GM20000 (cell line): ENCODE measurements around the gene PPIP5K2.
"Not testable (repeated sequence)": the region's sequence is repeated elsewhere in the genome, so short reads cannot be mapped to it uniquely, and the experiment has no call there.

Source experiments
- DNase-seq: peaks from one replicate; pipeline ENCODE4 v3.0.0; 2012; ENCODE audit warnings: low spot score
- TF ChIP-seq, protein P1 (sequence below): IDR thresholded peaks from 2 replicates; pipeline ENCODE4 v1.5.1; 2012; ENCODE audit warnings: mild to moderate bottlenecking, control low read depth; ENCODE audit errors: extremely low read depth, missing control alignments

Gene PPIP5K2

DNA sequence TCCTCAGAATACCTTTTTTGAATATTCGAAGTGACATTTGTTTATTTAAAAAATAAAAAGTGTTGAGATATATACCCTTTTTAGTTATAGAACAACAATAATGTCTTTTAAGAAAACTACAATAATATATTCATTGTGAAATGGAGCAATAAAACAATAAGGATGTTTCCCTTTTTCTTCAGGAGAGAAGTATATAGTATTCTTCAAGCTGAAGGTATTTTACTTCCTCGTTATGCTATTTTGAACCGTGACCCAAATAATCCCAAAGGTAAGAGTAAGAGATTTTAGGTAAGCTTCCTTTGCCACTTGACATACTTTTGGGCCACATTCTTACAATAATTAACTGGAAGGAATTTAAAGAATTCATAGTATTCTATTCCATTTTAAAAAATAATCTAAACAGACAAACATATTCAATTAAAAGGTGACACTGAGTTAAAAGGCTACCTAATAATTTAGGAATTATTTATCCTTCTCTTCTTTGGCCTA, 18.1 kb downstream of the PPIP5K2 start:
- TF ChIP-seq, protein P1, sequence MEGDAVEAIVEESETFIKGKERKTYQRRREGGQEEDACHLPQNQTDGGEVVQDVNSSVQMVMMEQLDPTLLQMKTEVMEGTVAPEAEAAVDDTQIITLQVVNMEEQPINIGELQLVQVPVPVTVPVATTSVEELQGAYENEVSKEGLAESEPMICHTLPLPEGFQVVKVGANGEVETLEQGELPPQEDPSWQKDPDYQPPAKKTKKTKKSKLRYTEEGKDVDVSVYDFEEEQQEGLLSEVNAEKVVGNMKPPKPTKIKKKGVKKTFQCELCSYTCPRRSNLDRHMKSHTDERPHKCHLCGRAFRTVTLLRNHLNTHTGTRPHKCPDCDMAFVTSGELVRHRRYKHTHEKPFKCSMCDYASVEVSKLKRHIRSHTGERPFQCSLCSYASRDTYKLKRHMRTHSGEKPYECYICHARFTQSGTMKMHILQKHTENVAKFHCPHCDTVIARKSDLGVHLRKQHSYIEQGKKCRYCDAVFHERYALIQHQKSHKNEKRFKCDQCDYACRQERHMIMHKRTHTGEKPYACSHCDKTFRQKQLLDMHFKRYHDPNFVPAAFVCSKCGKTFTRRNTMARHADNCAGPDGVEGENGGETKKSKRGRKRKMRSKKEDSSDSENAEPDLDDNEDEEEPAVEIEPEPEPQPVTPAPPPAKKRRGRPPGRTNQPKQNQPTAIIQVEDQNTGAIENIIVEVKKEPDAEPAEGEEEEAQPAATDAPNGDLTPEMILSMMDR, result no peak
- no peak for DNase-seq

DNA sequence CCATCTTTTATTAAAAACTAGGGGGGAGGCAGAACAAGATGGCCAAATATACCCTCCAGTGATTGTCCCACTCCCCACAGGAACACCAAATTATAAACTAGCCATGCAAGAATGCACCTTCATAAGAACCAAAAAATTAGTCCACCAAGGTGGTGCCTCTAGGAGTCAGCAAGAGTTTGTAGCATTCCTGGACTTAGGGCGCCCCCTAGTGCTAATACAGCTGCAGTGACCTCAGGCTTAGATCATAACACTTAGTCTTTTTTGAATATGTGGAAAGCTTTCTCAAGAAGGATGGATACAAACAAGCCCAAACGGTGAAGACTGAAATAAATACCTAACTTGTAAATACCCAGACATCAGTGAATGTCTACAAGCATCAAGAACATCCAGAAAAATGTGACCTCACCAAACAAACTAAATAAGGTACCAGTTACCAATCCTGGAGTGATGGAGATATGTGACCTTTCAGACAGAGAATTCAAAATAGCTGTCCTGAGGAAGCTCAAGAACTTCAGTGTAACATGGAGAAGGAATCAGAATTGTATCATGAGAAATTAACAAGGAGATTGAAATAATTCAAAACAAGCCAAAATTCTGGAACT, 19.3 kb downstream of the PPIP5K2 start:
- TF ChIP-seq, protein P1, result peak; percentile 74
- peak; percentile 86 for DNase-seq

DNA sequence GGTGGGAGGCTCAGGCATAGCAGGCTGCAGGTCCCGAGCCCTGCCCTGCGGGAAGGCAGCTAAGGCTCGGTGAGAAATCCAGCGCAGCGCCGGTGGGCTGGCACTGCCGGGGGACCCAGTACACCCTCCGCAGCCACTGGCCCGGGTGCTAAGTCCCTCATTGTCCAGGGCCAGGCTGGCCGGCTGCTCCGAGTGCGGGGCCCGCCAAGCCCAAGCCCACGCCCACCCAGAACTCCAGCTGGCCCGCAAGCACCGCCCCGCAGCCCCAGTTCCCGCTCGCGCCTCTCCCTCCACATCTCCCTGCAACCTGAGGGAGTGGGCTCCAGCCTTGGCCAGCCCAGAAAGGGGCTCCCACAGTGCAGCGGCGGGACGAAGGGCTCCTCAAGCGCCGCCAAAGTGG, 22.0 kb downstream of the PPIP5K2 start:
- DNase-seq, result not testable (repeated sequence)

DNA sequence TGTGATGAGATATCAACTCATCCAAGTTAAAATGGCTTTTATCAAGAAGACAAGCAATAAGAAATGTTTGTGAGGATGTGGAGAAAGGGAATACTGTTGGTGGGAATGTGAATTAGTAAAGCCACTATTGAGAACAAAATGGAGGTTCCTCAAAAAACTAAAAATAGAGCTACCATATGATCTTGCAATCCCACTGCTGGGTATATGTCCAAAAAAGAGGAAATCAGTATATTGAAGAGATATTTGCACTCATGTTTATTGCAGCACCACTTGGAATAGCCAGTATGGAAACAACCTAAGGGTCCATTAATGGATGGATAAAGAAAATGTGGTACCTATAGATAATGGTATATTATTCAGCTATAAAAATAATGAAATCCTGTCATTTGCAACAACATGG, 25.1 kb downstream of the PPIP5K2 start:
- DNase-seq, result no peak
- TF ChIP-seq, protein P1, result no peak

DNA sequence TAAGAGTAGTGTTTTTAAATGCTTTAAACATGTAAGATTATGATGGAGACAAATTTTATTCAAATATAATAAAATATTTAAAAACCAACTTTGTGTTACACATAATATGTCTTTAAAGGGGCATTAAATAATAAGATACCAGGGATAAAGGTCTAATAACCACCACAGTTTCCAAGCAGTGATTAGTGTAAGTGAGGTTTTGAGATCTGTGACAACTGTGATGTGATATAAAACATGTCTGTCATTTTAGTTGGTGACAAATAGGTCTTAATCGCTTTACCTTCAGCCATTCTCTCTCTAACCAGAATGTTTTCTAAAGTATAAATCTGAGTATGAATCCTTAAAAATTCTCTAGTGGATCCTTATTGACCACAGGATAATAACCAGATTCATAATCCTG, 28.1 kb downstream of the PPIP5K2 start:
- TF ChIP-seq, protein P1, result no peak
- no peak for DNase-seq

DNA sequence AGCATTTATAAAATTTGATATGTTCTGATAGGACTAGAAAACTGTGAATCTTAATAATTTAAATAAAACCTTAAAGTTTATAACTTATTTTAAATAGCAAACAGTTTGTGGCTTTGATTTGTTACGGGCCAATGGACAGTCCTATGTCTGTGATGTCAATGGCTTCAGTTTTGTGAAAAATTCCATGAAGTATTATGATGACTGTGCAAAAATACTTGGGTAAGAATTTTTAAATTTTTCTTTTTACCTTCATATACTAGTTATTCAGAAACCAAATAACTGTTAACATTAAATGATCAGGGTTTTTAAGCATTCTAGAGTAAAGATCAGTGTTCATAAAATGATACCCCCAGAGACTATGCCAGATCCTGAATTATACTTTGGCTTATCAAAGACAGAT, 31.1 kb downstream of the PPIP5K2 start:
- no peak for DNase-seq
- TF ChIP-seq, protein P1, result no peak

DNA sequence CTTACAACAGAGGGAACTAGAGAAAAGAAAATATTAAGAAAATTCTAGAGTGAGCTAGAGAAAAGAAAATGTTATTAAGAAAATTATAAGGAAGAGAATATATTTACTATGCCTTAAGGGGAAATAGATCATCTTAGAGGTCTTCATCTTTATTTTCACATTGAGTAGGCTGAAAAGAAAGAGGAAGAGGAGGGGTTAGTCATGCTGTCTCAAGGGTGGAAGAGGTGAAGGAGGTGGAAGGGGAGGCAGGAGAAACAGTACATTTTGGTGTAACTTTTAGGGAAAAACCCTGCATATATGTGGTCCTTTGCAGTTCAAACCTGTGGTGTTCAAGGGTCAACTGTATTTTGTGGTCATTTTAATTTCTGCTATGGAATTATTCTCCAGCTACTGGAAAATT, 46.6 kb downstream of the PPIP5K2 start:
- TF ChIP-seq, protein P1, result no peak
- DNase-seq, result no peak

DNA sequence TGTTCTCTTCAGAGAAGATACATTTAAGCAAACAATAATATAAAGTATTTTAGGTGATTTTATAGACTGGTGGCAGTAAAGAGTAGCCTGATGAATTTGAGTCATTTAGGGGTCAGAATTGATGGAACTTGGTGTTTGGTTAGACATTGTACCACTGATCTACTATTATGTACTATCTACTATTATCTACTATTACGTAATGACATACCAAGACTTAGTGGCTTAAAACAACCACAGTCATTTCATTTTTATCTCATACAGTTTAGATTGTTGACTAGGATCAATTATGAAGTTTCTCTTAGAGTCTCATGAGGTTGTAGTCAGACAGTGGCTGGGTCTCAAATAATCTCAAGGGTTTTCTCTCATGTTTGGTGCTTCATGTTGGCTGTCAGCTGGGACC, 54.0 kb downstream of the PPIP5K2 start:
- DNase-seq, result no peak
- TF ChIP-seq, protein P1, result no peak
